PC-3 (cell line): ENCODE measurements around the gene BZW1. TPM values are rescaled to one million over a fixed set of nuclear protein-coding genes. Genes with fewer than 3 reads are reported as not detected.

Source experiments
- ATAC-seq: fragments of 200-7000 bp; cut with Tn5 transposase; 2 replicates; pipeline ENCODE4 v1.9.1; 2020; ENCODE audit warnings: mild to moderate bottlenecking, moderate library complexity
- BruUV-seq: library from RNA; stranded (reverse); fragments of 400-500 nt; replicated peaks from 2 replicates; lab custom pipeline; 2021; lab: Mats Ljungman, UMichigan
- CTCF ChIA-PET: fragments of 300-600 bp; sonication (Branson Sonifier 250); formaldehyde crosslinking; loops from one replicate; lab custom pipeline; 2022; ENCODE audit warnings: antibody characterized with exemption; lab: Charles Lee
- POLR2A ChIA-PET: fragments of 300-600 bp; sonication (Branson Sonifier 250); formaldehyde crosslinking; loops from one replicate; lab custom pipeline; 2022; ENCODE audit warnings: antibody characterized with exemption; ENCODE audit not compliant: unreplicated experiment; lab: Charles Lee
- DNase-seq: peaks from one replicate; pipeline ENCODE4 v3.0.0-alpha.2; 2015
- H2AFZ ChIP-seq: fragments of 300-600 bp; sonication (generic); 2 replicates; pipeline ENCODE4 v1.6.0; 2016; ENCODE audit warnings: antibody characterized with exemption, low read length
- H3F3A ChIP-seq: fragments of 300-600 bp; sonication (generic); one replicate; pipeline ENCODE4 v1.6.0; 2017; ENCODE audit warnings: antibody characterized with exemption, low read length, control low read depth, mild to moderate bottlenecking; ENCODE audit not compliant: unreplicated experiment
- H3K27ac ChIP-seq: fragments of 300-600 bp; sonication (generic); 2 replicates; pipeline ENCODE4 v1.5.1; 2016; ENCODE audit warnings: mild to moderate bottlenecking, low read length
- H3K27me3 ChIP-seq: fragments of 300-600 bp; sonication (generic); 2 replicates; pipeline ENCODE4 v1.6.1; 2016; ENCODE audit warnings: low read length, mixed read lengths
- H3K36me3 ChIP-seq: fragments of 300-600 bp; sonication (generic); 2 replicates; pipeline ENCODE4 v1.6.1; 2016; ENCODE audit warnings: low read depth, mixed run types, low read length, mixed read lengths
- H3K4me1 ChIP-seq: fragments of 300-600 bp; sonication (generic); 2 replicates; pipeline ENCODE4 v1.5.1; 2016; ENCODE audit warnings: low read length; ENCODE audit not compliant: insufficient read depth
- H3K4me2 ChIP-seq: fragments of 300-600 bp; sonication (generic); 2 replicates; pipeline ENCODE4 v1.6.0; 2016; ENCODE audit warnings: low read length
- H3K4me3 ChIP-seq: fragments of 300-600 bp; sonication (generic); 2 replicates; pipeline ENCODE4 v1.5.1; 2016; ENCODE audit warnings: mild to moderate bottlenecking, low read length, mixed read lengths
- H3K79me2 ChIP-seq: fragments of 300-600 bp; sonication (generic); 2 replicates; pipeline ENCODE4 v1.6.1; 2017; ENCODE audit warnings: low read length, mixed read lengths
- H3K9ac ChIP-seq: fragments of 300-600 bp; sonication (generic); 2 replicates; pipeline ENCODE4 v1.6.0; 2016; ENCODE audit warnings: mild to moderate bottlenecking, low read length
- H3K9me2 ChIP-seq: fragments of 300-600 bp; sonication (generic); replicated peaks from 2 replicates; pipeline ENCODE4 v1.6.1; 2016; ENCODE audit warnings: mixed run types, low read length, mixed read lengths
- H3K9me3 ChIP-seq: fragments of 300-600 bp; sonication (generic); 2 replicates; pipeline ENCODE4 v1.6.1; 2016; ENCODE audit warnings: low read length, mixed read lengths
- H4K20me1 ChIP-seq: fragments of 300-600 bp; sonication (generic); 2 replicates; pipeline ENCODE4 v1.6.1; 2016; ENCODE audit warnings: low read length, mixed read lengths
- EZH2 ChIP-seq: fragments of 300-600 bp; sonication (generic); IDR thresholded peaks from one replicate; pipeline ENCODE4 v1.6.1; 2017; ENCODE audit warnings: antibody characterized with exemption, mild to moderate bottlenecking, low read length; ENCODE audit not compliant: unreplicated experiment
- EZH2phosphoT487 ChIP-seq: fragments of 300-600 bp; sonication (generic); IDR thresholded peaks from 2 replicates; pipeline ENCODE4 v1.6.1; 2018; ENCODE audit warnings: mild to moderate bottlenecking, antibody characterized with exemption, low read length, borderline replicate concordance
- intact Hi-C: fragments of 100-400 bp; cut with micrococcal nuclease; formaldehyde crosslinking; loops from 2 replicates; pipeline ENCODE4 v1.9.0; 2023
- total RNA-seq: library from RNA; depleted of rRNA; stranded (reverse); fragments of >200 nt; gene quantifications from 2 replicates; pipeline ENCODE4 v1.2.3, GENCODE V29; 2014
- TF ChIP-seq, protein P1 (sequence below): fragments of 300-600 bp; sonication (generic); conservative IDR thresholded peaks from 2 replicates; pipeline ENCODE4 v1.5.1; 2017; ENCODE audit warnings: antibody characterized with exemption, low read depth, mild to moderate bottlenecking, low read length

BZW1 gene
- total RNA-seq, 1 experiment from 2014 or later: 626 TPM

DNA sequence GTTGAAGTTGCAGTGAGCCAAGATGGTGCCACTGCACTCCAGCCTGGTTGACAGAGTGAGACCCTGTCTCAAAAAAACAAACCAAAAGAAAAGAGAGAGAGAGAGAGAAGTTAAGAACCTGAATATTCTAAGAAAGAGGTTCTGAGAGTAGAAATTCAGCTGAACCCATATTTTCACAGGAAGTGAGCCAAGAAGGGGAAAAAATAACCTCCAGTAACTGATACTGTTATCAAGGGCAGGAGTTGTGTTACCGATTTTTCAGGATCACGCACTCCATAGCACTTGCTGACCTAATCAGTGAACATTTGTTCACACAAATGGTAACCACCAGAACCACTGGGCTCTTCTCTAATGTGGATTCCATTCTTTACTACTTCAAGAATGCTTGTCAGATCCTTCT, 39.1 kb upstream of the BZW1 start:
- Histone ChIP-seq H3K9ac (no peak overlapping the region), H3F3A (no peaks in the 10 kb centered on the region), H3K4me1 (peaks cover 17% of the 10 kb centered on the region), H3K9me3 (no peaks in the 10 kb centered on the region), H3K4me3 (no peak overlapping the region), H3K79me2 (no peaks in the 10 kb centered on the region), H3K36me3 (no peaks in the 10 kb centered on the region), H4K20me1 (no peaks in the 10 kb centered on the region), H3K27ac (no peak overlapping the region), H3K4me2 (no peak overlapping the region), H3K27me3 (no peaks in the 10 kb centered on the region), H2AFZ (no peak overlapping the region), H3K9me2 (no peaks in the 10 kb centered on the region)
- TF ChIP-seq EZH2phosphoT487 (no peak), EZH2 (no peak)
- TF ChIP-seq, protein P1, sequence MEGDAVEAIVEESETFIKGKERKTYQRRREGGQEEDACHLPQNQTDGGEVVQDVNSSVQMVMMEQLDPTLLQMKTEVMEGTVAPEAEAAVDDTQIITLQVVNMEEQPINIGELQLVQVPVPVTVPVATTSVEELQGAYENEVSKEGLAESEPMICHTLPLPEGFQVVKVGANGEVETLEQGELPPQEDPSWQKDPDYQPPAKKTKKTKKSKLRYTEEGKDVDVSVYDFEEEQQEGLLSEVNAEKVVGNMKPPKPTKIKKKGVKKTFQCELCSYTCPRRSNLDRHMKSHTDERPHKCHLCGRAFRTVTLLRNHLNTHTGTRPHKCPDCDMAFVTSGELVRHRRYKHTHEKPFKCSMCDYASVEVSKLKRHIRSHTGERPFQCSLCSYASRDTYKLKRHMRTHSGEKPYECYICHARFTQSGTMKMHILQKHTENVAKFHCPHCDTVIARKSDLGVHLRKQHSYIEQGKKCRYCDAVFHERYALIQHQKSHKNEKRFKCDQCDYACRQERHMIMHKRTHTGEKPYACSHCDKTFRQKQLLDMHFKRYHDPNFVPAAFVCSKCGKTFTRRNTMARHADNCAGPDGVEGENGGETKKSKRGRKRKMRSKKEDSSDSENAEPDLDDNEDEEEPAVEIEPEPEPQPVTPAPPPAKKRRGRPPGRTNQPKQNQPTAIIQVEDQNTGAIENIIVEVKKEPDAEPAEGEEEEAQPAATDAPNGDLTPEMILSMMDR: no peak
- CTCF ChIA-PET: no interaction called here
- intact Hi-C loops: no loop called here
- ATAC-seq (no peak), DNase-seq (no peak)
- no TSS peak for BruUV-seq
- POLR2A ChIA-PET: no interaction called here

DNA sequence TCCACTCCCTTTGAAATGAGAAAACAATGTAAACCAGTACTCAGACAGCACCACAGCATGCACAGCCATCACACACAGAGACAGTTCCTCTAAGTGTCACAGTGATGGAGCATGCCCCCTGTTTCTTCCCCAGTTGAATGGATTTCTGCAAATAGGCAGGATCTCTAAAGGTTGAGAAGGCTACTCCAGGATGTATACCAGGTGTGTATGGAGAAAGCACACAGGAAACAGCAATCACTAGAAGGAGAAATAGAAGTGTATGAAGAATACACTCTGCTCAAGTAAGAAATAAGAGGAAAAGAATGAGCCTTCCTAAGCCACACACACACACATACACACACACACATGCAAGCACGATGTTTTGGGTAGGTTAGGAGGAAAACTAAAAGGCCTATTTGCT, 38.6 kb upstream of the BZW1 start:
- Histone ChIP-seq H3K4me2 (no peak overlapping the region), H3K4me1 (peaks cover 17% of the 10 kb centered on the region), H3F3A (no peaks in the 10 kb centered on the region), H3K9me3 (no peaks in the 10 kb centered on the region), H3K36me3 (no peaks in the 10 kb centered on the region), H3K27ac (no peak overlapping the region), H3K79me2 (no peaks in the 10 kb centered on the region), H3K9me2 (no peaks in the 10 kb centered on the region), H2AFZ (no peak overlapping the region; the same call in 1 of the 2 replicates), H3K4me3 (no peak overlapping the region), H3K9ac (no peak overlapping the region), H4K20me1 (no peaks in the 10 kb centered on the region), H3K27me3 (no peaks in the 10 kb centered on the region)
- TF ChIP-seq, protein P1: no peak
- TF ChIP-seq EZH2: no peak
- no peak for TF ChIP-seq EZH2phosphoT487
- POLR2A ChIA-PET: no interaction called here
- no TSS peak for BruUV-seq
- no peak; the same call in 1 of the 2 replicates for ATAC-seq
- CTCF ChIA-PET: no interaction called here
- intact Hi-C loops: no loop called here
- no peak for DNase-seq

DNA sequence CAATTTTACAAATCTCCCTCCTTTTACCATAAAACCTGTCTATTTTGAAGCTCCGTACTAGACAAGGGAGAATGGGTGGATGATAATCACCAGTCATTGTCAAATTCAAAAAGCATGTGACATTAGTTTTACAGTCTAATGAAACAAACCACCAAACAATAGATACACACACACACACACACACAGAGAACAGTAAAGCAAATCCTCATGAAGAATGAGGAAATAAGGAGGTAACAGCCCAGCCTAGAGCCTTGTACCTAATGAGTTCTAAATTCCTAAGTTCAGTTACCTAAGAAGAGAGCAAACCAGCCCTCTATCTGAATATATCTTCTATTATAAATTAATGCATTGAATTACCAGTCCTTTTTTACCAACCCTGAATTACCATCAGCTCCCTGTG, 36.8 kb upstream of the BZW1 start:
- DNase-seq (no peak), ATAC-seq (no peak)
- no peaks in the 10 kb centered on the region for H3K27me3 ChIP-seq
- no peak overlapping the region for H3K9ac ChIP-seq
- H3K4me3 ChIP-seq: no peak overlapping the region
- no peak overlapping the region for H2AFZ ChIP-seq
- peaks cover 25% of the 10 kb centered on the region for H3K4me1 ChIP-seq
- ChIA-PET POLR2A (no interaction called here), CTCF (no interaction called here)
- TF ChIP-seq, protein P1: no peak
- no peak for TF ChIP-seq EZH2
- TF ChIP-seq EZH2phosphoT487: no peak
- H3K9me2 ChIP-seq: no peaks in the 10 kb centered on the region
- no peak overlapping the region for H3K27ac ChIP-seq
- H3K4me2 ChIP-seq: no peak overlapping the region
- intact Hi-C loops: no loop called here
- no peaks in the 10 kb centered on the region for H4K20me1 ChIP-seq
- no peaks in the 10 kb centered on the region for H3K36me3 ChIP-seq
- no peaks in the 10 kb centered on the region for H3K9me3 ChIP-seq
- BruUV-seq: no TSS peak
- no peaks in the 10 kb centered on the region for H3K79me2 ChIP-seq
- H3F3A ChIP-seq: no peaks in the 10 kb centered on the region
